DMS153 treated with DMSO at 0.1 percent for 48 hours (cell line): ENCODE measurements around the gene PRKN.
"Not testable (repeated sequence)": the region's sequence is repeated elsewhere in the genome, so short reads cannot be mapped to it uniquely, and the experiment has no call there.

ENCODE experiments used
- DNase-seq: peaks from one replicate; lab custom pipeline; 2025; ENCODE audit not compliant: unreplicated experiment; lab: John Stamatoyannopoulos, UW

PRKN gene

DNA sequence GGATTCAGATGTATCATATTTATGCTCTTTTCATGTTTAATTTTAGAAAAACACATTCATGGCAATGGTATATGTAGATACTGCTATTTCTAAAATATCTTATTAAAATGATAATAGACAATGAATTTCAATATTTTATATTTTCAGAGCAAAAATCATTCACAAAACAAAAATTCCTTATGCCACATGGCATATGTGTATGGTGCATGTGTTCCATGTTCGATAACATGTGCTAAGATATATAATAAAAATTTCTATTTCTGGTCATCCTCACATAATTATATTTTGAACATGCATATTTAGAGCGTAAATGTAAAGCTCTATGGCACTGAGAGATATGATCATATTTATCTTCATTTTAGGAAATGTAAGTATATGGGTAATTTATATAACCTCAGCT, 847.5 kb downstream of the PRKN start:
- DNase-seq, result no peak

DNA sequence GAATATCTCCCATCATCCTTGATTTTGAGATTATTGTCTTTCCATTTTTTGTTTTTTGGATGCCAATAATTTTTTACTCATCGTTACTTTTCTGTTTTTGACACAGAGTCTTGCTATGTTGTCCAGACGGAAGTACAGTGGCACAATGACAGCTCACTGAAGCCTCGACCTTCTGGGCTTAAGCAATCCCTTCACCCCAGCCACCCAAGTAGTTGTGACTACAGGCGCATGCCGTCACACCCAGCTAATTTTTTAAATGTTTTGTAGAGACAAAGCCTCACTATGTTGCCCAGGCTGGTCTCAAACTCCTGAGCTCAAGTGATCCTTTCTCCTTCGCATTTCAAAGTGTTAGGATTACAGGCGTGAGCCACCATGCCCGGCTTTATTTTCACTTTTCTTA, 851.3 kb downstream of the PRKN start:
- no peak for DNase-seq

DNA sequence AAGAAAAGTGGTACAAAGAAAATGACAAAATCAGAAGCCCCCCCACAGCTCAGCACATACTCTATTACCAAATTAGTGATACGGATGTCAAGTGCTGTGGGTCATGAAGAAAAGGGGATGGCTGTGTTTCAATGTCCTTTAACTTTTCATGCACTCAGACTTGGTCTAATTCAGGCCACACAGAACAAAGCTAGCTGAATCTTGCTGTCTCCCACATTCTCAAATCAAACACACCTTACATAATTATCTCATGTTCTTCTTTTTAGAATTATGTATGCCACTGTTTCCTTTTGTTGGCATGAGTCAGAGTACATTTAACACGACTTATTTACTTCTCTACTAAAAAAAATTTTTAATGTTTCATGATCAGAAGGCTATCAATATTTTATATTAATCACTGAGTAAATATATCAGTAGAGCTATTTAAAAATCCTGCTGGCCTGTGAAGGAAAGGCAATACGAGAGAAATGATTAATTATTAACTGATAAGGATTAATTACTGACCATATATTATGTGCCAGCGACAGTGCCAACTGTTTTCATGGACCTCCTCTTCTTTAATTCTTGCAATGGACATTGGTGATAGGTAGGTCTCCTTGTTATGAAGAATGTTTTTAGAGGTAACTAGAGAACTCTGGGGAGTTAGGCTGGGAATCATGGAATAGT, 857.2 kb downstream of the PRKN start:
- DNase-seq, result no peak

DNA sequence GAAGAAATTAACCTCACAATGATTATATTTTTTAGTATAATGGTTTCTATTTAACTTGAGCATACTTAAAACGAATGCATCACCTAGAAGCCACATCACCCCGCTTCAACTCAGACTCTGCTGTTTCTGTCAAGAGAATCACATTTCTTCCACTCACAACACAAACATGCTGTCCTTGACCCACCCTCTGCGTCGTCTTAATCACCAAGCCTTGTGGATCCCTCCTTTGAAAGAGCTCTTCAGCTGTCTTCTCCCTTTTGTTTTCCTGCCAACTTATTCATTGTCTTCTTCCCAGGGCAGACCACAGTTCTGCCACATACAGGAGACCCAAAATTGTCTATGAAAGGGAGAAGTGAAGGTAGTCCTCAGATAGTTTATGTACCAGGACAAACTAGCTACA, 858.1 kb downstream of the PRKN start:
- DNase-seq, result no peak

DNA sequence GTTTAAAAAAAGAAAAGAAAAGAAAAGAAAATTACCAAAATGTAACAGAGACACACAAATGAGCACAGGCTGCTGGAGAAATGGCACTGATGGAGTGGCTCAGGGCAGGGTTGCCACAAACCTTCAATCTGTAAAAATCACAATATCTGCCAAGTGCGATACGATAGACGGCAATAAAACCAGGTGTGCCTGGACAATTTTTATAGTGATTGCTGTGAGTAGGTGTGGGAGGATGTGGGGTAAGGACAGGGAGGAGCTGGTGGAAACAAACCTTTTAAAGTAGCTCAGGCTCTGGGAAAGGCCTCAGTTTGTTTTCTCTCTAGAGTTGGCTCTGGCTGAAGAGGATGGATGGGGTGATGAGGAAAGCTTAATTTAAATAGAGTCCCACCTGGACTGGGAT, 861.0 kb downstream of the PRKN start:
- DNase-seq, result no peak

DNA sequence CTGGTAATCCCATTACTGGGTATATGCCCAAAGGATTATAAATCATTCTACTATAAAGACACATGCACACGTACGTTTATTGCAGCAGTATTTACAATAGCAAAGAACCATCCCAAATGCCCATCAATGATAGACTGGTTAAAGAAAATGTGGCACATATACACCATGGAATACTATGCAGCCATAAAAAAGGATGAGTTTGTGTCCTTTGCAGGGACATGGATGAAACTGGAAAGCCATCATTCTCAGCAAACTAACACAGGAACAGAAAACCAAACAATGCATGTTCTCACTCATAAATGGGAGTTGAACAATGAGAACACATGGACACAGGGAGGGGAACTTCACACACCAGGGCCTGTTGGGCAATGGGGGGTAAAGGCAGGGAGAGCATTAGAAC, 866.5 kb downstream of the PRKN start:
- DNase-seq, result not testable (repeated sequence)

DNA sequence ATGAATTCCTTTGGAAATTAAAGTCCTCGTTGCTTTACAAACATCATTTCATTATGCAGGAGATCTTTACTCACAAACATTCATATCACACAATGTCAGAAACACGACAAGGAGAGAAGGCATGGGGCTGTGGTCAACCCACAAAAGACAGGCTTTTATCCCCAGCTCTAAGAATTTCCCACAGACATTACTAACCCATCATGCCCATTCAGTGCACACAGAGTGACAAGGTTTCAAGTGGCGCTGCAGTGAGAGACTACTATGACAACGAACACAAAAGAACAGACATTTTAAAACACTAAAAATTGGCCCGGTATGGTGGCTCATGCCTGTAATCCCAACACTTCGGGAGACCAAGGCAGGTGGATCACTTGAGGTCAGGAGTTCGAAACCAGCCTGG, 873.9 kb downstream of the PRKN start:
- no peak for DNase-seq

DNA sequence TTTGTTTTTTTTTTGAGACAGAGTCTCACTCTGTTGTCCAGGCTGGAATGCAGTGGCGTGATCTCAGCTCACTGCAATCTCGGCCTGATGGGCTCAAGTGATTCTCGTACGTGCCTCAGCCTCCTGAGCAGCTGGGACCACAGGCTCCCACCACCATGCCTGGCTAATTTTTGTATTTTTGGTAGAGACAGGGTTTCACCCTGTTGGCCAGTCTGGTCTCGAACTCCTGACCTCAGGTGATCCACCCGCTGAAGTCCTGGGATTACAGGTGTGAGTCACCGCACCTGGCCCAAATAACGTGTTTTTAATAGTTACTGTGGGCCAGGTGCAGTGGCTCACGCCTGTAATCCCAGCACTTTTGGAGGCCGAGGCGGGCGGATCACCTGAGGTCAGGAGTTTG, 876.1 kb downstream of the PRKN start:
- DNase-seq, result not testable (repeated sequence)

DNA sequence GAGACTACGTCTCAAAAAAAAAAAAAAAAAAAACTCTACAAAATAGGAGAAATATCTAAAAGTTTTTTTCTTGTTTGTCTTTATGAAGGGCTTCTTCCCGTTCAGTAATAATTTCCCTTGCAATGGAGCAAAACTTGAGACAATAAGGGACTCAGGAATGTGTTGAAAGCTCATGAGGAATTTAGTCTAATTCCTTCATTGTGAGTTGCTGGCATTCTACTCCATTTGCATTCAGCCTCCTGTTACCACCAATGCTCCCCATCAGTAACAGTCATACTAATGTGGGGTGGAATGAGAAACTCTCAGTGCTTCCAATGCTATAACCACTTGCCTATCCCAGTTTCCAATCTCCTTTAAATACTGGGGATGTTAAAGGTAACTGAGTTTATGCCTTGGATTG, 877.0 kb downstream of the PRKN start:
- no peak for DNase-seq

DNA sequence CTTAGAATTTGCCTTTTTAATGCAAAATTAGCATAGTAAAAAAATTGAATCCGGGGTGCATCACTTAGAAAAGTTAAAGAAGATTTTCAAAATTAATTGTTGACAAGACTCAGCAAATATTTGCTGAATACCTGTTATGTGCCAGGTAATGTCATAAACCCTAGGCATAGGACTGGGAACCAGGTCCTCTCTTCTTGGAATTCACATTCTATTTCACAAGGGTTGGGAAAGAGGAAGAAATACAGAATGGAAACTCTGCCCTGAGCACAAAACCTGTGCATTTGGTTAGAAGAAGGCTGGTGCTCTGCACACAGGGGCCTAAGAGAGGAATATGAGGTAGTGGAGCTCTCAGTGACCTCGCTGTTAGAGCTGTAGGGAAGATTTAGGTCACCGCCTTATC, 879.9 kb downstream of the PRKN start:
- no peak for DNase-seq

DNA sequence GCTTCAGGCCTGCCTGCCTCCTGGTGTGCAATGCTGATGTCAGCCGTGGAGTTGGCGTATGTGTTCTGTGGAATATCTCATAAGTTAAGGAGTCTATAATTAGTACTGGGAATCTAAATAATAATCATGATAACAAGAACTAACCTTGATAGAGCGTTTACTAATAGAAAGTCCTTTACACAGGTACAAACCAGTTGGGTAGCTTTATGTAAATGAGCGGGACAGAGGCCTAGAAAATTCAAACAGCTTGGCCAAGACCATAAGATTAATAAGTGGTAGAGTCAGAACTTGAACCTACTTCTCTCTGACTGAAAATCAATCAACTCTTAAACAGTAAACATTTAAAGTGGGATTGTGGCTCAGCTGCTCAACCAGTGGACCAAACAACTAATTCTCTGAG, 882.8 kb downstream of the PRKN start:
- no peak for DNase-seq

DNA sequence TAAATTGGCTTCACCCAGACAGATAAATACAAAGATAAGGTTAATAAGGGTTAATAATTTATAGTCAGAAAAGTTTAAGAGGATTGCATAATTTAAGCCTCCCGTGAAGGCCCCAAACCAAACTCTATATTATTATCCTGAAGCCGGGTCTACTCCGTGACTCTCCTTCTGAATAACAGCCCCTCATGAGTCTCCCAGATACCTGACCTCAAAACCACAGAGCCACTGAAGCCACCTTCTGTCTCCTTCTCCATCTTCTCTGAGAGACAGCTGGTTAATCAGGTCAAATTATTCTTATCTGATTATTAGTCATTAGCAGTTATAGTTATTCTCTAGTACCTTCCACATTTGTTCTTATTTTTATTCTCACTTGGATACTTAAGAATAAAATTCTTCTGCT, 884.5 kb downstream of the PRKN start:
- DNase-seq, result no peak

DNA sequence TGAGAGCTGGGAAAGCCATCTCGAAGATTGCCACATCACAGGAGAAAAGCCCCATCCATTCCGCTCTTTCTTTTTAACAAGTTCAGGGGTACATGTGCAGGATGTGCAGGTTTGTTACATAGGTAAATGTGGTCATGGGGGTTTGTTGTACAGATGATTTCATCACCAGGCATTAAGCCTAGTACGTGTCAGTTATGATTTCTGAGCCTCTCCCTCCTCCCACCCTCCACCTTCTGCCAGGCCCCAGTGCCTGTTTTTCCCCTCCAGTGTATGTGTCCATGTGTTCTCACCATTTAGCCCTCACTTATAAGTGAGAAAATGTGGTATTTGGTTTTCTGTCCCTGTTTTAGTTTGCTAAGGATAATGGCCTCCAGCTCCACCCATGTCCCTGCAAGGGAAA, 887.2 kb downstream of the PRKN start:
- DNase-seq, result no peak

DNA sequence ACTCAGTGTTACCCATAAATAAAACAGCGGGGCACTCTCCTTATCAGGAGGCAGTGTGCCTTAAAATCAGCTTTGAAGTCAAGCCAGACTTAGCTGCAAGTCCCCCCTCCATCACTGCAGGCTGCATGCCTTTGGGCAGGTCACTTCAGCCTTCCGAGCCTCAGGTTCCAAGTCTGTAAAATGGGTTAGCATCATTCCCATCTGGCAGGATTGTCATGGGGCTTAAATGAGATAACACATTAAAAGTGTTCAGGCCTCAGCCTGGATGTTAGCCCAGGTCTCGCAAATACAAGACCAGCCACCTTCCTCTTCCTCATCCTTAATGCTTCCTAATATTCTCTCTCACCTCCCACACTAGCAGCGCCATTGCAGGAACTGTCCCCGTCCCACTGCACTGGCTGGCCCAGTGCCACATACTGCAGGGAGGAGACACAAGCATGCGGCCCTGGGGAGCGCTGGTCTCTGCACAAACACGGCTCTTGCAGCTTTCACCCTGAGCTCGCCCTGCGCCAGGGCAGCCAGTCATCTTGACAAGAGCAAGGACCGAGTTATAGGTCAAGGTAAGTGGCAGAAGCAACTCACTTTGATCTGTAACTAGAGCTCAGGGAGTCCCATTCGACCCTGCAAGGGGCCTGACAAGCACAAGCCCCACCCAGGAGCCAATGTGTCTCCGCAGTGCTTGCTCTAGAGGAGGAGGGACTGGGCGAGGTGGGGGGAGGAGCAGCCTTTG, 889.1 kb downstream of the PRKN start:
- DNase-seq, result no peak

DNA sequence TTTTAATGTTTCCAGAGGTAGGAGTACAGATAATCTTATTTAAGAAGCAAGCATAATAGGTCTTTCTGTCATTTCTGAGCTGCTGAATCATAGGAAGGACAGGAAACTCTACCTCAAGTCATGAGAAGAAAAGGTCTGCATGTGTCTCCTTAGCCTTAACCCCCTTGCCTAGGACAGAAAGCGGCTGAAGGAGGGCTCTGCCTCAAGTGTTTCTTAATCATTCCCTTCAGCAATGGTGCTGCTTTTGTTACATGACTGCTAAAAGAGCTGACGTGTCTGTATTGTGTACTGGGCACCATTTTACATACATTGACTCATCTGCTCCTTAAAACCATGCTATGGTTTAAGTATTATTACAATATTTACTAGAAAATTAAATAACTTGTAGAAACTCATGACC, 889.7 kb downstream of the PRKN start:
- no peak for DNase-seq

DNA sequence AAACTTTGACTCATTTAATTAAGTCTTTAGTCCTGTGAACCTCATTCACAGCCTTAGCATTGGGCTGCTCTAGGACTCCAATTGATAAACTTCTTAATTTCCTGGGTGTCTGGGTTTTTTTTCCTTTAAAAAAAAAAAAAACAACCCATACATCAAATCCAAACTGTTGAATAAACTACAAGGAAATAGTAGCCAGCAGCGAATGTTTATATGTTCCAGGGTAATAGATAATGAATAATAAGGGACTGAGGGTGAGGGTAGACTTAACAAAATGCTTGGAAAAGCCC, 890.2 kb downstream of the PRKN start:
- no peak for DNase-seq

DNA sequence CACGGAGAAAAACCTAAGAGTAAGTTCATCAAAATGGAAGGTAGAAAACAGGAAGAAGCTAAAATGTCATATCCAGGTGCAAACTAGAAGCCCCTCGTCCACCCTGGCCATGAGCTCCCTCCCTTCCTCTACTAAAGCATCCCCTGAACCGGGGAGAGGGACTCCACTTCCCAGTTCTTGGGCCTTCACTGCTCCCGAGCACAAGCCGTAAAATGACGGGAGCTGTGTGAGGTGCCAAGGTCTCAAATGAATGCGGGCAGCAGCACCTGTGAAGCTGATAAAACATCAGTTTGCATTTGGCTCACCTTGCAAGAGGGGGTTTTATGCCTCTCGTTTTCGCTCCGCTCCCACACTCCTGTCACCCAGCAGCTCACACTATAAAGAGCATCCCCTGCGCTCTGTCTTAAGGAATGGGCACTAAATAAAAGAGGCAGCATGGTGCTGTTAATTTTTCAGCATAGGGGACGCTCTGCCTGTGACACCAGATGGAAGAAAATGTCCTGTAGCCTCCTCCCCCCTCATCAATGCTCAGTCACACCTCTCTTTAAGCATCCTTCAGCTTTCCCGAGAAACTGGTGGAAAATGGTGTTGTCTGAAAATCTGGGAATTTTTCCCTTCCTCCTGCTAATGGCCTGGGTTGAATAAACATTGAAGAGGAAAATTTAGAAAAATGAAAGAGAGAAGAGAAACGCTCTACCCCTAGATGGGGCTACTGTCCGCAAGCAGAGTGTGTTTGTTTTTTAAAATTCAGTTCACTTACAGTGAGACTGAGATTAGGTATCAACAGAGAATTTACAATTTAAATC, 890.7 kb downstream of the PRKN start:
- DNase-seq, result no peak

DNA sequence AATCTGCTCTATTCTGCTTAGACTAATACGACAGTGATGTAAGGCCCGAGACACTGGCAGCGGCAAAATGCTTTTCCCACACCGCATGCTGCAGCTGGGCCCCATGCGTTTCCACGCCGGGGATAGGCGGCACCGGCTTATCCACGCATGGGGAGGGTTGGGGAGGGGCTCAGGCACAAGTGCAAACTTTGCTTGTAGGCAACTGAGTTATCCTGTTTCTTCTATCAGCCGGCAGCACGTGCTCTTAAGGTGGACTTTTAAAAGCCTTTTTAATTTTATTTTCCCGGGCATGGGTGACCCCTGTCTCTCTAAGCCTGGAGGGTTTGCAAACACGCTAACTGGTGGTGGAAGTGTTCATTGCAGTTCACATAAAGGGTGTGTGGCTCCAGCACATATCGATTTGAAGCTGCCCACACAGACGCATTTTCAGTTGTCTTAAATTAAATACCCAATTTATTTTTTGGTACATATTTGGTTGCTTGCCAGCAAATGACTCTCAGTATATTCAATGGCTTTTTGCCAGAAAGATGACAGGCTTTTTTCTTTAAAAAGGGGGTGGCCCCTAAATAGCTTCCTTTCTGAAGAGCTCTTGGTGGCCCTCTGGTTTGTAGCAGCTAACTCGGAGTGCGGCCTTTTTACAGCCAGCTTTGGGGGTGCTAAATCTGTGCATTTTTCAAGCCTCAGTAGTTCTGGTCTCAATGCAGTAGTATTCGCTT, 891.9 kb downstream of the PRKN start:
- DNase-seq, result no peak

DNA sequence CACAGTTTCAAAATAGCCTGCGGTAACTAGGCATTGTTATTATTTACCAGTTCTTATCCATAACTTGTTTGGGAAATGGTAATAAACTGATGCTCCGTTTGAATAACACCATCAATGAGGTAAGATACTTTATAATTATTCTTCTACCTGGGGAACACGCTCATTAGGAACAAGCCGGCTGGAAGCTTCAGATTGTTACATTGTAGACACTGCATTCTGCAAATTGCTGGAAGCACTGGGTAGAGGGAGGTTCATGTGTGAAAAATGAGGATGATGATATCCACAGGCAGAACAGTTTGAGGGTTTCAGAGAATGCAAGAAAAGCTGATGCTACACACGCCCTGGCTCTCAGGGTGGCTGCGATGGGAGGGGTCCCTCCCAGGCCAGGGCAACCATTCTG, 893.1 kb downstream of the PRKN start:
- no peak for DNase-seq

DNA sequence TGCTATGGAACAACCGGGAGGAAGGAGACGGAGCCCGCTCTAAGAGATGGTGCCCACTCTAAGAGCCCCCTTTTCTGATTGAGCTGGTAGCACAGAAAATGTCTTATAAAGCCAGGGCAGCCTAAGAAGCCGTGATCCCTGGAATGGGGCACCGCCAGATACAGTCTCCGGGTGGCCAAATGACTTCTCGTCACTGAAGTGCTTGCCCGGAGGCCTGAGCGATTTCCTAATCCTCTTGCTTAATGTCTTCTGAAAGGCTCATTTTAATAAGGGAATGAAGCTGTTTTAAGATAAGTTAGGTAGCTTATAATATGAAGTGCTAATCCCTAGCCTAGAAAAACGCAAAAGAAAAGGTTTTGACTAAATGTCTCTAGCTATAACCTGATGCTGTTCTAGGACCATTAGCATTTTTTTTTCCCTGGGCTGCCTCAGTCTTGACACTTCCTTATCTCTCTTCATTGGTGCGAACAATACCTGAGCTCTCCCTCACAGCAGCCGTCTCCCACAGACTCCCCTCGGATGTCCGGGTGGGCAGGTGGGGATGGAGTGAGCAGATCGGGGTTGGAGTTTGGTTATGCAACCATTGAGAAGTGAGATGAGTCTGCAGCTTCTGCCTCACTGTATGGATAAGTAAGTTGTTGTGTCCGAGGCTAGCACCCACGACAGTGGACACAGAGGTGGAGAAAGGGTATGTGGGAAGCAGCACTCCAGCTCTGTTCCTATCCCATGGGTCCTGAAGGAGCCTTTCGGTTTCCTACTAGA, 894.3 kb downstream of the PRKN start:
- no peak for DNase-seq

DNA sequence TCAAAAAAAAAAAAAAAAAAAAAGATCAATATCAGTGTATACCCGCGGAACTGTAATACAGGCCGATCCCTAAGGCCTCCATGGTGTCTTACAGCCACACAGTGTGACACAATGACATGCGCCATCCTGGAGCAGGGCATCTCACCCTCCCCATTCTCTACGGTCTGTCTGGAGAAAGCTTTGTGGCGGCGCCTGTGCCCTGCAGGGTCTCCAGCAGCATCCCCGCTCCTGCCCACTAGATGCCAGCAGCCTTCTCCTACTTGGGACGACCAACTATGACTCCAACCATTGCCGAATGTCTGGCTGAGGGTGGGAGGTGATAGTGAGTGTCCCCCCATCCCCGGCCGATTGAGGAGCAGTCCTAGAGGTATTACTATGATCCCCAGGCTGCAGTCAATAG, 894.9 kb downstream of the PRKN start:
- DNase-seq, result no peak
